ENCODE measurements around the gene PTK7. TPM values are rescaled to one million over a fixed set of nuclear protein-coding genes. Genes with fewer than 3 reads are reported as not detected.

PTK7 gene
- total and polyA plus RNA-seq, 2 donors from 2014 or later, result 26.0 to 55.2 TPM

DNA sequence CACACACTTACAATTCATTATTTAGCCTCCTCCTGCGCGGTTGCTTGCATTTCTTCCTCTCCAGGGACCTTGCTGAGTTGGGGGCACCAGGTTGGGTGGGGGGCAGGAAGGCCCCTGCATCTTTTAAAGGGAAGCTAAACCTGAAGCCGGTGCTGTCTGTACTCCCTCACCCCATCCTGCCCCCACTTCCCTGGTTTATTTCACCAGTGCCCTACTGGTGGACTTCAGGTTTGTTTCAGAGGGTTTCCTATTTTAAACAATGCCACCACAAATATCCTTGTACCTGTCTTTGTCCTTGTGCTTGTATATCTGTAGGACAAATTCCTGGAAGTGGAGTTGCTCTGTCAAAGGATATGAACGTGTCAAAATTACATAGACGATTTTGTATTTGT lies 21.0 kb downstream of the PTK7 start:
- no peaks in the 10 kb centered on the region for H3K27me3 ChIP-seq (ENCODE audit: control insufficient read depth, insufficient read depth, low read length)
- H3K36me3 ChIP-seq (ENCODE audit: control insufficient read depth in 2 of 3, insufficient read depth in 3 of 3, low read length in 3 of 3), result no peaks in the 10 kb centered on the region
- peaks cover 6 to 20% (median 18%) of the 10 kb centered on the region in 3 donors for H3K4me1 ChIP-seq (ENCODE audit: control insufficient read depth in 2 of 3, insufficient read depth in 2 of 3, low read depth in 1 of 3, low read length in 3 of 3)
- TF ChIP-seq, protein P1, sequence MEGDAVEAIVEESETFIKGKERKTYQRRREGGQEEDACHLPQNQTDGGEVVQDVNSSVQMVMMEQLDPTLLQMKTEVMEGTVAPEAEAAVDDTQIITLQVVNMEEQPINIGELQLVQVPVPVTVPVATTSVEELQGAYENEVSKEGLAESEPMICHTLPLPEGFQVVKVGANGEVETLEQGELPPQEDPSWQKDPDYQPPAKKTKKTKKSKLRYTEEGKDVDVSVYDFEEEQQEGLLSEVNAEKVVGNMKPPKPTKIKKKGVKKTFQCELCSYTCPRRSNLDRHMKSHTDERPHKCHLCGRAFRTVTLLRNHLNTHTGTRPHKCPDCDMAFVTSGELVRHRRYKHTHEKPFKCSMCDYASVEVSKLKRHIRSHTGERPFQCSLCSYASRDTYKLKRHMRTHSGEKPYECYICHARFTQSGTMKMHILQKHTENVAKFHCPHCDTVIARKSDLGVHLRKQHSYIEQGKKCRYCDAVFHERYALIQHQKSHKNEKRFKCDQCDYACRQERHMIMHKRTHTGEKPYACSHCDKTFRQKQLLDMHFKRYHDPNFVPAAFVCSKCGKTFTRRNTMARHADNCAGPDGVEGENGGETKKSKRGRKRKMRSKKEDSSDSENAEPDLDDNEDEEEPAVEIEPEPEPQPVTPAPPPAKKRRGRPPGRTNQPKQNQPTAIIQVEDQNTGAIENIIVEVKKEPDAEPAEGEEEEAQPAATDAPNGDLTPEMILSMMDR (IDR thresholded peaks at IDR 0.05; ENCODE audit: borderline replicate concordance, extremely low read depth, insufficient read depth), result no peak
- intact Hi-C loops (cut with DNase I), result no loop called here
- no peak overlapping the region for H3K4me3 ChIP-seq (ENCODE audit: low read length in 3 of 3)
- H3K27ac ChIP-seq (ENCODE audit: low read depth in 2 of 2, low read length in 2 of 2), result peak overlapping the region; percentile 5 to 33
- H3K9me3 ChIP-seq (ENCODE audit: control insufficient read depth in 2 of 3, insufficient read depth in 1 of 3, low read length in 3 of 3), result no peaks in the 10 kb centered on the region
- H3K9ac ChIP-seq (ENCODE audit: low read length in 3 of 3), result peak overlapping the region in 1 of 3 donors; percentile 28
- no peak for FAIRE-seq
- DNase-seq, result no peak

DNA sequence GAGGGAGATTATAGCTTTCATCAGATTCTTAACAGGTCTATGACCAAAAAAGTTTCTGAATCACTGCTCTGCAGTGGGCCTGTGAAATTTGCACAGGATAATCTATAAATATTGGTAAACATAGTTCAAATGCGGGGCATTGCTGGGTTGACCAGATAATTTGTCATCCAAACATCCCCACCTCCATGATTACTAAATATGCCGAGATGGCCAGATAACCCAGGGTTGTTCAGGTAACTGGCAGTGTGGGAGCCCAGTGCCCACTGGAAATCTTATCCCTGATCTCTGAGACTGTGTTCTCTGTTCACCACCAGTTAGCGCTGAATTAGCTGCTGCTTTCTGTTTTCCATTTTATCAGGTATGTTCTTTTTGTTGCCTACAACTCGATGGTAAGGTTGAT lies 21.4 kb downstream of the PTK7 start:
- H3K4me1 ChIP-seq (ENCODE audit: control insufficient read depth in 2 of 3, insufficient read depth in 2 of 3, low read depth in 1 of 3, low read length in 3 of 3), result peaks cover 6 to 20% (median 18%) of the 10 kb centered on the region in 3 donors
- no peak for DNase-seq

DNA sequence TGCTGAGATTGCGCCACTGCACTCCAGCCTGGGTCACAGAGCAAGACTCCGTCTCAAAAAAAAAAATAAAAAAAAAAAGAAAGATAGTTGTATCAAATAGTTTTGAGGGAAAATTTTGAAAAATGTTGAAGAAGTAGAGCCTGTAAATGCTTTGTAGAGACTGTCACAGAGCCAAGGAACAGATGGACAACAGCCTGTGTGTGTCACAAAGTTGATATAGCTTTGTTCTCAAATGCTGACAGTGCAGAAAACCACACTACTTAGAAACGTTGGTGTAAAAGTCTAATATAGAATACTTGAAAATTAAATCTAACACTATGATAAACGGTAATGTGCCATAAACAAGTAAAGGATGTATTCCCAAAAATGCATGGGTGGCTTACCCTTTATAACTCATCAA lies 25.4 kb downstream of the PTK7 start:
- Histone ChIP-seq H3K4me3 (ENCODE audit: low read length in 3 of 3) (no peak overlapping the region), H3K4me1 (ENCODE audit: control insufficient read depth in 2 of 3, insufficient read depth in 2 of 3, low read depth in 1 of 3, low read length in 3 of 3) (peaks cover 6 to 10% (median 9%) of the 10 kb centered on the region in 3 donors), H3K9ac (ENCODE audit: low read length in 3 of 3) (no peak overlapping the region), H3K27me3 (ENCODE audit: control insufficient read depth, insufficient read depth, low read length) (no peaks in the 10 kb centered on the region), H3K9me3 (ENCODE audit: control insufficient read depth in 2 of 3, insufficient read depth in 1 of 3, low read length in 3 of 3) (no peaks in the 10 kb centered on the region), H3K36me3 (ENCODE audit: control insufficient read depth in 2 of 3, insufficient read depth in 3 of 3, low read length in 3 of 3) (no peaks in the 10 kb centered on the region), H3K27ac (ENCODE audit: low read depth in 2 of 2, low read length in 2 of 2) (no peak overlapping the region)
- TF ChIP-seq, protein P1 (IDR thresholded peaks at IDR 0.05; ENCODE audit: borderline replicate concordance, extremely low read depth, insufficient read depth), result no peak
- intact Hi-C loops (cut with DNase I), result no loop called here
- DNase-seq (peak in 3 of 5 donors; percentile 41 to 83 (median 56)), FAIRE-seq (no peak)

More for the DNA sequence above, 21.4 kb downstream of the PTK7 start:
- Histone ChIP-seq H3K9me3 (ENCODE audit: control insufficient read depth in 2 of 3, insufficient read depth in 1 of 3, low read length in 3 of 3) (no peaks in the 10 kb centered on the region), H3K27me3 (ENCODE audit: control insufficient read depth, insufficient read depth, low read length) (no peaks in the 10 kb centered on the region), H3K36me3 (ENCODE audit: control insufficient read depth in 2 of 3, insufficient read depth in 3 of 3, low read length in 3 of 3) (no peaks in the 10 kb centered on the region), H3K27ac (ENCODE audit: low read depth in 2 of 2, low read length in 2 of 2) (peak overlapping the region; percentile 5 to 33), H3K4me3 (ENCODE audit: low read length in 3 of 3) (no peak overlapping the region), H3K9ac (ENCODE audit: low read length in 3 of 3) (peak overlapping the region in 1 of 3 donors; percentile 28)
- TF ChIP-seq, protein P1 (IDR thresholded peaks at IDR 0.05; ENCODE audit: borderline replicate concordance, extremely low read depth, insufficient read depth), result no peak
- FAIRE-seq, result no peak
- intact Hi-C loops (cut with DNase I), result no loop called here
